ENCODE results near the gene TRAPPC12.

Gene TRAPPC12

GRCh38 chr2:3404349-3404894 lies 24.9 kb downstream of the TRAPPC12 start:
- H3K36me3 ChIP-seq (ENCODE audit: control insufficient read depth, low read length) = peaks cover 53% of the 10 kb centered on the region
- peaks cover 7% of the 10 kb centered on the region for H3K79me2 ChIP-seq (ENCODE audit: control insufficient read depth, low read length)
- no peaks in the 10 kb centered on the region for H3K9me3 ChIP-seq (ENCODE audit: control insufficient read depth, insufficient read depth, low read length)
- no peaks in the 10 kb centered on the region for H3K9me2 ChIP-seq (replicated peaks; ENCODE audit: control insufficient read depth, low read length)
- H4K20me1 ChIP-seq (ENCODE audit: control insufficient read depth, insufficient read depth, low read depth, low read length) = no peaks in the 10 kb centered on the region
- H3K4me1 ChIP-seq (ENCODE audit: control insufficient read depth, low read length) = peaks cover 22% of the 10 kb centered on the region
- H3K4me3 ChIP-seq (ENCODE audit: low read length) = no peak overlapping the region
- no peak overlapping the region for H3K4me2 ChIP-seq (ENCODE audit: low read length)
- H3F3A ChIP-seq (ENCODE audit: control insufficient read depth, insufficient read depth) = no peaks in the 10 kb centered on the region
- TF ChIP-seq CTCF (IDR thresholded peaks at IDR 0.05; ENCODE audit: low read depth, low read length, poor library complexity, severe bottlenecking) (no peak), EZH2phosphoT487 (IDR thresholded peaks at IDR 0.05; ENCODE audit: borderline replicate concordance, low read length) (no peak)
- H3K27me3 ChIP-seq (ENCODE audit: control insufficient read depth, low read length) = no peaks in the 10 kb centered on the region
- no peak overlapping the region for H3K27ac ChIP-seq (ENCODE audit: low read depth, low read length)

- Histone ChIP-seq H3K4me1 (ENCODE audit: control insufficient read depth, low read length) (peaks cover 27% of the 10 kb centered on the region), H3K27me3 (ENCODE audit: control insufficient read depth, low read length) (no peaks in the 10 kb centered on the region), H4K20me1 (ENCODE audit: control insufficient read depth, insufficient read depth, low read depth, low read length) (no peaks in the 10 kb centered on the region), H3K4me2 (ENCODE audit: low read length) (no peak overlapping the region), H3F3A (ENCODE audit: control insufficient read depth, insufficient read depth) (no peaks in the 10 kb centered on the region), H3K9me3 (ENCODE audit: control insufficient read depth, insufficient read depth, low read length) (no peaks in the 10 kb centered on the region), H3K9me2 (replicated peaks; ENCODE audit: control insufficient read depth, low read length) (no peaks in the 10 kb centered on the region), H3K36me3 (ENCODE audit: control insufficient read depth, low read length) (peaks cover 53% of the 10 kb centered on the region), H3K79me2 (ENCODE audit: control insufficient read depth, low read length) (peaks cover 6% of the 10 kb centered on the region), H3K4me3 (ENCODE audit: low read length) (no peak overlapping the region), H3K27ac (ENCODE audit: low read depth, low read length) (no peak overlapping the region)
- TF ChIP-seq EZH2phosphoT487 (IDR thresholded peaks at IDR 0.05; ENCODE audit: borderline replicate concordance, low read length) (no peak), CTCF (IDR thresholded peaks at IDR 0.05; ENCODE audit: low read depth, low read length, poor library complexity, severe bottlenecking) (no peak)
Measured at GRCh38 chr2:3405307-3405706, 25.8 kb downstream of the TRAPPC12 start.

GRCh38 chr2:3405876-3406275 lies 26.4 kb downstream of the TRAPPC12 start:
- Histone ChIP-seq H3K9me3 (ENCODE audit: control insufficient read depth, insufficient read depth, low read length) (no peaks in the 10 kb centered on the region), H3K27ac (ENCODE audit: low read depth, low read length) (no peak overlapping the region), H3K27me3 (ENCODE audit: control insufficient read depth, low read length) (no peaks in the 10 kb centered on the region), H3K79me2 (ENCODE audit: control insufficient read depth, low read length) (peaks cover 6% of the 10 kb centered on the region), H3K36me3 (ENCODE audit: control insufficient read depth, low read length) (peaks cover 50% of the 10 kb centered on the region), H3F3A (ENCODE audit: control insufficient read depth, insufficient read depth) (no peaks in the 10 kb centered on the region), H4K20me1 (ENCODE audit: control insufficient read depth, insufficient read depth, low read depth, low read length) (no peaks in the 10 kb centered on the region), H3K4me2 (ENCODE audit: low read length) (no peak overlapping the region), H3K4me1 (ENCODE audit: control insufficient read depth, low read length) (peaks cover 27% of the 10 kb centered on the region), H3K9me2 (replicated peaks; ENCODE audit: control insufficient read depth, low read length) (no peaks in the 10 kb centered on the region), H3K4me3 (ENCODE audit: low read length) (no peak overlapping the region)
- no peak for TF ChIP-seq EZH2phosphoT487 (IDR thresholded peaks at IDR 0.05; ENCODE audit: borderline replicate concordance, low read length)
- TF ChIP-seq CTCF (IDR thresholded peaks at IDR 0.05; ENCODE audit: low read depth, low read length, poor library complexity, severe bottlenecking) = no peak
